Uterus (tissue), 4 donors: Measurements from ENCODE around the gene UHMK1. TPM values are rescaled to one million over a fixed set of nuclear protein-coding genes. Genes with fewer than 3 reads are reported as not detected.

Source experiments
- DNase-seq, 2 donors: peaks; one replicate each; pipeline ENCODE4 v3.0.0-alpha.2; 2019 to 2020
- H3K27ac ChIP-seq, 2 donors: fragments of 200-600 bp; sonication (generic); 1 replicate in 1 of 2; 2 replicates in 1 of 2; pipeline ENCODE4 v1.5.1; 2016 to 2018
- H3K27me3 ChIP-seq, 2 donors: fragments of 200-600 bp; sonication (generic); one replicate each; pipeline ENCODE4 v1.5.1; 2018 to 2019; ENCODE audit warnings: control low read depth in 1 of 2
- H3K36me3 ChIP-seq, 2 donors: fragments of 200-600 bp; sonication (generic); one replicate each; pipeline ENCODE4 v1.5.1; 2019; ENCODE audit warnings: control low read depth in 1 of 2
- H3K4me1 ChIP-seq, 2 donors: fragments of 200-600 bp; sonication (generic); one replicate each; pipeline ENCODE4 v1.5.1; 2018 to 2019; ENCODE audit warnings: control low read depth in 1 of 2
- H3K4me3 ChIP-seq, 2 donors: fragments of 200-600 bp; sonication (generic); 1 replicate in 1 of 2; 2 replicates in 1 of 2; pipeline ENCODE4 v1.5.1; 2018 to 2019; ENCODE audit warnings: mild to moderate bottlenecking in 1 of 2
- H3K9me3 ChIP-seq, 2 donors: fragments of 200-600 bp; sonication (generic); one replicate each; pipeline ENCODE4 v1.5.1; 2019; ENCODE audit warnings: control low read depth in 1 of 2
- CTCF ChIP-seq, 4 experiments: fragments of 200-600 bp in 2 of 4; fragments of 450-650 bp in 2 of 4; sonication (generic) in 2 of 4; IDR thresholded peaks; one replicate each; pipeline ENCODE4 v1.5.1; 2016 to 2019; ENCODE audit warnings: antibody characterized with exemption in 4 of 4, mild to moderate bottlenecking in 2 of 4, moderate library complexity in 1 of 4
- POLR2A ChIP-seq, 2 donors: fragments of 450-650 bp; IDR thresholded peaks; one replicate each; pipeline ENCODE4 v1.6.1; 2016; ENCODE audit warnings: antibody characterized with exemption in 2 of 2, mild to moderate bottlenecking in 1 of 2, moderate library complexity in 1 of 2
- intact Hi-C: fragments of 100-400 bp; cut with DNase I; formaldehyde crosslinking; loops from one replicate; pipeline ENCODE4 v1.15.1; 2023; ENCODE audit warnings: low total_unique reads
- total RNA-seq, 4 donors: library from RNA; depleted of rRNA in 3 of 4; stranded (reverse); fragments of >200 nt in 3 of 4; gene quantifications; one replicate each; pipeline versions ENCODE4 v1.1.0 to v1.2.4, GENCODE V29; 2014 to 2023
- donor health status: DM: yes; HTN: yes; CAD: no.

The UHMK1 gene
- total RNA-seq, 4 donors from 2014 or later, result 9.2 to 58.8 (median 31.6) TPM

- intact Hi-C loops, result loop anchor here (10.0 kb wide), 1 partner anchor 56 kb away; the partner anchor contains the start of gene UHMK1
- H3K4me3 ChIP-seq, result no peak overlapping the region
- no peak overlapping the region for H3K27ac ChIP-seq
- TF ChIP-seq CTCF (IDR thresholded peaks at IDR 0.05) (no peak), POLR2A (IDR thresholded peaks at IDR 0.05) (no peak)
- H3K36me3 ChIP-seq, result no peaks in the 10 kb centered on the region
- H3K27me3 ChIP-seq, result no peaks in the 10 kb centered on the region
- no peaks in the 10 kb centered on the region for H3K9me3 ChIP-seq
- H3K4me1 ChIP-seq, result no peaks in the 10 kb centered on the region
- DNase-seq, result no peak
Observed at GRCh38 chr1:162550925-162551324, 53.3 kb downstream of the UHMK1 start.

GRCh38 chr1:162551969-162552683 is 54.5 kb downstream of the UHMK1 start:
- H3K27me3 ChIP-seq, result no peaks in the 10 kb centered on the region
- no peaks in the 10 kb centered on the region for H3K9me3 ChIP-seq
- H3K4me1 ChIP-seq, result no peaks in the 10 kb centered on the region
- intact Hi-C loops, result loop anchor here (10.0 kb wide), 1 partner anchor 57 kb away; the partner anchor contains the start of gene UHMK1
- no peaks in the 10 kb centered on the region for H3K36me3 ChIP-seq
- H3K27ac ChIP-seq, result peak overlapping the region; percentile 47 to 70
- no peak overlapping the region for H3K4me3 ChIP-seq
- DNase-seq, result peak in 1 of 2 donors; percentile 39
- TF ChIP-seq POLR2A (IDR thresholded peaks at IDR 0.05) (no peak), CTCF (IDR thresholded peaks at IDR 0.05) (no peak)

GRCh38 chr1:162552684-162553252 is 55.1 kb downstream of the UHMK1 start:
- intact Hi-C loops, result loop anchor here (10.0 kb wide), 1 partner anchor 58 kb away; the partner anchor contains the start of gene UHMK1
- Histone ChIP-seq H3K27me3 (no peaks in the 10 kb centered on the region), H3K4me3 (no peak overlapping the region), H3K36me3 (no peaks in the 10 kb centered on the region), H3K9me3 (no peaks in the 10 kb centered on the region), H3K27ac (peak overlapping the region; percentile 8 to 70), H3K4me1 (no peaks in the 10 kb centered on the region)
- TF ChIP-seq CTCF (IDR thresholded peaks at IDR 0.05) (no peak), POLR2A (IDR thresholded peaks at IDR 0.05) (no peak)
- DNase-seq, result no peak

GRCh38 chr1:162554258-162554657 is 56.6 kb downstream of the UHMK1 start:
- Histone ChIP-seq H3K36me3 (no peaks in the 10 kb centered on the region), H3K9me3 (no peaks in the 10 kb centered on the region), H3K27ac (peak overlapping the region in 1 of 2 donors; percentile 13), H3K4me3 (no peak overlapping the region), H3K27me3 (no peaks in the 10 kb centered on the region), H3K4me1 (no peaks in the 10 kb centered on the region)
- intact Hi-C loops, result loop anchor here (10.0 kb wide), 1 partner anchor 59 kb away; the partner anchor contains the start of gene UHMK1
- DNase-seq, result no peak
- TF ChIP-seq CTCF (IDR thresholded peaks at IDR 0.05), result no peak
- no peak for TF ChIP-seq POLR2A (IDR thresholded peaks at IDR 0.05)

GRCh38 chr1:162557536-162557935 is 59.9 kb downstream of the UHMK1 start:
- no peak for DNase-seq
- H3K36me3 ChIP-seq, result no peaks in the 10 kb centered on the region
- peaks cover 0 to 4% of the 10 kb centered on the region in 2 donors for H3K4me1 ChIP-seq
- TF ChIP-seq POLR2A (IDR thresholded peaks at IDR 0.05) (no peak), CTCF (IDR thresholded peaks at IDR 0.05) (no peak)
- no peaks in the 10 kb centered on the region for H3K9me3 ChIP-seq
- no peaks in the 10 kb centered on the region for H3K27me3 ChIP-seq
- intact Hi-C loops, result loop anchor here (10.0 kb wide), 1 partner anchor 63 kb away; the partner anchor contains the start of gene UHMK1
- H3K4me3 ChIP-seq, result no peak overlapping the region
- H3K27ac ChIP-seq, result no peak overlapping the region
